ENCODE results near the gene MYO5C. TPM values are rescaled to one million over a fixed set of nuclear protein-coding genes. Genes with fewer than 3 reads are reported as not detected.
A peak's percentile ranks its signal among the peaks of the same experiment; 100 is the strongest.

Gene MYO5C
- total RNA-seq, 1 experiment from 2014 or later, result 2.9 TPM

DNA sequence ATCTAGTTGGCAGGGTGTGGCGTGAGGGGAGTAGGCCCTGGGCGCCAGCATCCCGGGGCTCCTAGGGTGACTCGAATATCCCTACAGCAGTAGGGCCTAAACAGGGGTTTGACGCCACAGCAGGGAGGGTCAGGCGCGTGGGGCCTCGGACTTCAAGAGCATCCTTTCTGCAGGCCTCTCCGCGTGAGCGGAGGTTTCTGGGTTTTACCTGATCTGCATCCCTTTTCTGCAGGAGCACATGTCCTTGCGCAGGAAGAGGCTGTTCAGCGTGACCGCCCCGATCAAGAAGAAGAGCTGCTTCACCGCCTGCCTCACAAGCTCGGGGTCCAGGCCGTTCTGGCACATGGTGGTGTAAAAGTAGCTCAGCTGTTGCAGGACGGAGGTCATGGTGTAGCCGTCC lies 90.9 kb downstream of the MYO5C start:
- no peak overlapping the region for H3K27ac ChIP-seq
- no peak for DNase-seq
- no peaks in the 10 kb centered on the region for H3K27me3 ChIP-seq
- no peaks in the 10 kb centered on the region for H3K4me1 ChIP-seq
- H3K36me3 ChIP-seq, result no peaks in the 10 kb centered on the region
- no peak overlapping the region for H3K4me3 ChIP-seq
- H3K9me3 ChIP-seq (replicated peaks), result no peaks in the 10 kb centered on the region

DNA sequence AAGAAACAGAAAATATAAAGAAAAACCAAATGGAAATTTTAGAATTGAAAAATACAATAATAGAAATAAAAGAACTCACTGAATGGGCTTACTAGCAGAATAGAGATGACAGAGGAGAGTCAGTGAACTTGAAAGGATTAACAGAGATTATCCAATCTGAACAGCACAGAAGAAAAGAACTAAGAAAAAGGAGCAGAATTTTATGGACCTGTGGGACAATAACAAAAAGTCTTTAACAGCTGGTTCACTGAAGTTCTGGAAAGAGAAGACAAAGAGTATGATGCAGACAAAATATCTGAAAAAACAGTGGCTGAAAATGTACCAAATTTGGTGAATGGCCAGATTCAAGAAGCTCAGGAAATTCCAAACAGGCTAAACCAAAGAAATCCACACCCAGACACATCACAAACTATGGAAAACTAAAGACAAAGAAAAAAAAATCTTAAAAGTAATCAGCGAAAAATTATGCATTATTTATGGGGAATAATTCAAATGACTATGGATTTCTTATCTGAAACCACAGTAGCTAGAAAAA lies 94.7 kb downstream of the MYO5C start:
- Histone ChIP-seq H3K36me3 (no peaks in the 10 kb centered on the region), H3K4me1 (no peaks in the 10 kb centered on the region), H3K4me3 (no peak overlapping the region), H3K27ac (no peak overlapping the region), H3K9me3 (replicated peaks) (no peaks in the 10 kb centered on the region), H3K27me3 (no peaks in the 10 kb centered on the region)
- DNase-seq, result no peak

DNA sequence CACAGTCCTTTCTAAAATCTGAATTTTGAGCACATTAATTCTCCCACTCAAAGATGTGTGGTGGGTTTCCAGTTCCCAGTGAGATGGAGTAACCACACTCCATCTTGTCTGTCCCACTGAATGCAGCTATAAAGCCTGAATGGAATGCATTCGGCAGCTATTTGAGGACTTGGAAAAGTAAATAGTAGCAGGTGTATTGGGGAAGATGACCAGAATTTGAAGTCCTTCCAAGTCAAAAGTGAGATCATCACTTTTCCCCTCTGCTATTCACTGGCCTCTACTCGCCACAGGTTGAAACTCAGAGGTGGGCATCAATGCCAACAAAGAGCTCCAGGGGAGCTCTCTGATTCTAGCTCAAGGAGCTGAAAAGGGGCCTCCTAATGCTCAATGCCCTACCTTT lies 96.3 kb downstream of the MYO5C start:
- Histone ChIP-seq H3K27ac (no peak overlapping the region), H3K36me3 (no peaks in the 10 kb centered on the region), H3K4me3 (no peak overlapping the region), H3K4me1 (no peaks in the 10 kb centered on the region), H3K27me3 (no peaks in the 10 kb centered on the region), H3K9me3 (replicated peaks) (no peaks in the 10 kb centered on the region)
- no peak for DNase-seq

DNA sequence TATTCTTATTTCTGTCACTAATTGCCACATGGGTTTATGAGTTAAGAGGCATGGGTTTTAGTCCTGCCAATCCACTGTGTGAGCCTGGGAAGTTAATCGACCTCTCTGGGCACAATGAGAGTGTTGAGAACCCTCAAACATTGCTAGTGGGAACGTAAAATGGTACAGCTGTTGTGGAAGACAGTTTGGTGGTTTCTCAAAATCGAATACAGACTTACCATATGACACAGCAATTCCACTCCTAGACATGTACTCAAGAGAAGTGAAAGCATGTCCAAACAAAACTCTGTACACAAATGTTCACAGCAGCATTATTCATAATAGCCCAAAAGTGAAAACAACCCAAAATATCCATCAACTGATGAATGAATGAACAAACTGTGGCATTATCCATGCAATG lies 98.7 kb downstream of the MYO5C start:
- DNase-seq, result no peak
- peaks cover 3% of the 10 kb centered on the region; the same call in 1 of the 2 replicates for H3K4me1 ChIP-seq

DNA sequence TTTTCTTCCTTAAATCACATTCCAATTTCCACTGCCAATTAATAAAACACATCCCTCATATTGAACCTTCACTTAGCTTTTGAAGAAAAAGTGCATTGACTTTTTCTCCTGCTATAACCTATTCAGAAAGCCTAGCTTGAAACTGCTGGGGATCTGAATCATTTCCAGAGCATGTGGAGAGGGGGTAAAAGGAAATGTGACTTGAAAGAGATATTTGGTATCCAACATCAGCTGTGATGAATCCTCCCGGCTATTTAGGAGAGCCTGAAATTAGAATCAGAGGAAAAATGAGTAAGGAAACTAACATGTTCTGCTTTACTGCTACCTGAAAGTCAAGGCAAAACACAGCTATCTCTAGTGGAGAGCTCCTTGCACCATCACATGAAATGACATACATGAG lies 101.8 kb downstream of the MYO5C start:
- peaks cover 3% of the 10 kb centered on the region; the same call in 1 of the 2 replicates for H3K4me1 ChIP-seq
- H3K27ac ChIP-seq, result no peak overlapping the region
- no peaks in the 10 kb centered on the region for H3K9me3 ChIP-seq (replicated peaks)
- H3K36me3 ChIP-seq, result no peaks in the 10 kb centered on the region
- no peak for DNase-seq
- no peaks in the 10 kb centered on the region for H3K27me3 ChIP-seq
- H3K4me3 ChIP-seq, result no peak overlapping the region

More for the DNA sequence above, 98.7 kb downstream of the MYO5C start:
- Histone ChIP-seq H3K9me3 (replicated peaks) (no peaks in the 10 kb centered on the region), H3K27ac (no peak overlapping the region), H3K4me3 (no peak overlapping the region), H3K27me3 (no peaks in the 10 kb centered on the region), H3K36me3 (no peaks in the 10 kb centered on the region)

DNA sequence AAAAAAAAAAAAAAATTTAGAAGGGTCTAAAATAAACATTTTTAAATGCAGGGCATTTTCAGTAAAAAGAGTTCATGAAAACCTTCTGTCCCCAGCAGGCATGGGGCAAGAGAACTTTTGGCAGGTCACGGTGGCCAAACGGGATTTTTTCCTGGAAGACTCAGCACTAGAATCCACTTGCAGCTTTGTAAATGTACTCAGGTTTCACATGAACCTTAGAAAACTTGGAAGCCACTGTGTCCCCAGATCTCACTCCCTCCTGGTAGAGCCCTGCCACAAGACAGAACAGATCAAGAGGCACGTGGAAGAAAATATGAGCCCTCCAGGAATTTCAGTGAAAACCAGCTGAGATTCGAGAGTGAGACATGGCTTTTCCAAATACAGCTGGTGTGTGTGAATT lies 102.3 kb downstream of the MYO5C start:
- Histone ChIP-seq H3K4me1 (peaks cover 3% of the 10 kb centered on the region; the same call in 1 of the 2 replicates), H3K27me3 (no peaks in the 10 kb centered on the region), H3K36me3 (no peaks in the 10 kb centered on the region), H3K9me3 (replicated peaks) (no peaks in the 10 kb centered on the region), H3K27ac (no peak overlapping the region), H3K4me3 (no peak overlapping the region)
- DNase-seq, result no peak

DNA sequence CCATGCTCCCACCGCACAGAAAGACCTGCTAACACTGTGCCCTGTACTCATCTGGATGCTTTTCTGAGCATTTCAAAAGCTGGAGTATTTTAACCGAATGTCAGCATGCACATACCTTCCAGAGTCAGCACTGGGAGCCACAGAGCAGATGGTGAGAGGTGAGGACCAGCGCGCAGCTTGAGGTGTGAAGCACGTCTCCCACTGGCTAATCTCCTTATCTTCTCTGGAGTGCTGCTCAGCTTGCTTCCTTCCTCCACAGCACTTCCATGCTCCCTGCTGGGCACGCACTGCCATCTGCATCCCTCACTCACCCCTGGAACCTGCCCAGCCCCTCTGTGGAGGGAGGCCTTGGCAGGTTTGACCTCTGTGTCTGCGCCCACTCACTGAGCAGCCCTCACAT lies 104.4 kb downstream of the MYO5C start, which contains the start of gene GNB5:
TSS of gene GNB5 (minus strand) at position 186 of the 400 bp plus-strand sequence. CDS start 6,716 bp downstream, outside the sequence.
- H3K4me3 ChIP-seq, result no peak within 1 kb of the TSS
- DNase-seq, result no peak
- no peaks in the 10 kb centered on the region for H3K27me3 ChIP-seq
- no peak within 1 kb of the TSS for H3K27ac ChIP-seq
- peaks cover 3% of the 10 kb centered on the region; the same call in 1 of the 2 replicates for H3K4me1 ChIP-seq
- H3K36me3 ChIP-seq, result no peaks in the 10 kb centered on the region
- H3K9me3 ChIP-seq (replicated peaks), result no peaks in the 10 kb centered on the region

DNA sequence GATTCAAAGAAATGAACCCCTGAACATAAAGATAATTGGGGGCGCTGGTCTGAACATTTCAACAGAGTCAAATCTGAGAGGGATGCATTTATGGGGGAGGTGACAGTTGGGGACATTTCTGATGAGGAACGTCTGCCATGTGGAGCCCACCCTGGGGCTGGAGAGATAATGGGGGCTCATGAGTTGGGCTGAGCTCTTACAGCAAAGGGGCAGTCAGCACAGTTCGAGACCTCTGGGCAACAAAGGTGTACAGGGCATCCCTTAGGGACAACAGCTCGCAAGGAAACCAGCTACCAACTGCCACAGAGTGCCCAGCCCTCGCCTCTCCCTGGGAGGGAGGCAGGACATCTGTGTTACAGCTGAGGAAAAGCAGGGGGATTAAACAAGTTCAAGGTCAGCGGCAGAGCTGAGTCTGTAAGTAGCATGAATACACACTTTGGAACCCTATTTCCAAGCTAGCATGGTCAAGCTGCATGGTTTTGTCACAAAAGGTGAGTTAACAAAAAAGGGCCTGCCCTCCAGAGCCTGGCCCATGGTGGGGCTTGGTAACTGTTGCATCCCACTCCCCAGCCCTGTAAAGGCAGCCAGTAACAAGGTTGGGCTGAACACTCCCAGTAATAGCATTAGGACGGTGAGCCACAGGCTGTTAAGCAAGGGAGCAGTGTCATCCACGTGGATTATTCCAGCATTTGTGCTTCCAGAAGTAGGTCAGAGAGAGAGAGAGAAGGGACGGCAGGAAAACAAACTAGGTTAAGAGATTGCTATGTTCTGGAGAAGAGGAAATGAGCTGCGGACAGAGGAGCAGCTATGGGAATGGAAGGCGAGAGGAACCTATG lies 108.7 kb downstream of the MYO5C start:
- H3K4me3 ChIP-seq, result no peak overlapping the region
- no peaks in the 10 kb centered on the region for H3K27me3 ChIP-seq
- H3K9me3 ChIP-seq (replicated peaks), result no peaks in the 10 kb centered on the region
- H3K36me3 ChIP-seq, result no peaks in the 10 kb centered on the region
- H3K27ac ChIP-seq, result no peak overlapping the region
- no peaks in the 10 kb centered on the region for H3K4me1 ChIP-seq
- DNase-seq, result no peak

DNA sequence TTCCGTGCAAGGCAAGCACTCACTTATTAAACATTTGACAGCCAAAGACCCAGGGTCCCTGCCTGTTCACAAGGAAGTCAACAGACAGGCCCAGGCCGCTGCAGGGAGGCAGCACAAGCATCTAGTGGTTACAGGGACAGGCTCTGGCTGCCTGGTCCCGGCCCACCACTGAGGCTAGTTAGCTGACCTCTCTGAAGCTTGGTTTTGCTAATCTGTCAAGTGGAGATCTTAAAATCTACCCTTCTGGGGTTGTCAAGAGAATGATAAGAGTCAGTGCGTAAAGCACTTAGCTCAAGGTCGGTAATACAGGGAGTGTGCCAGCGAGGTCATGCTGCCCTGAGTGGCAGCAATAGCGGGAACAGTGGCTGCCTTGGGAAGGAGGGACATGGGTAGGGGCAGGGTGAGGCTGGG lies 110.4 kb downstream of the MYO5C start:
- Histone ChIP-seq H3K4me1 (no peaks in the 10 kb centered on the region), H3K27me3 (no peaks in the 10 kb centered on the region), H3K9me3 (replicated peaks) (no peaks in the 10 kb centered on the region), H3K27ac (no peak overlapping the region), H3K4me3 (no peak overlapping the region), H3K36me3 (no peaks in the 10 kb centered on the region)
- DNase-seq, result no peak

DNA sequence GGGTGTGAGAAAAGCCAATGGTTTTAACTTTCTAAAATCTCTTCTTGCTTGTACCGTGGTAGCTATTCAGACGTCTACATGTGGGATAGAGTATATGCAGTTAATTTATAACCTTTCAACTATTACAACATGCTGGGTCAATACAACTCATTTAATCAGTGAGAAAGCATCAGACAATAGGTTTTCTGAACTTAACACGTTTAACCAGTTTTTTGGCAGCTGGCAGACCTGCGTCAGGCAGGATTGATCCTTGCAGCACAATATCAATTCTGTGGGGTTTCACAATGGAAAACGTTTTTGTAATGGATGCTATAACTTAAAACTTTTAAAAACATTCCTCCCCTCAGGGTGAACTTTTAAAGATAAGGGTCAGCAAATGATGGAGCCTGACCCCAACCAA lies 110.9 kb downstream of the MYO5C start:
- Histone ChIP-seq H3K27me3 (no peaks in the 10 kb centered on the region), H3K27ac (no peak overlapping the region), H3K36me3 (no peaks in the 10 kb centered on the region), H3K4me3 (no peak overlapping the region), H3K4me1 (no peaks in the 10 kb centered on the region), H3K9me3 (replicated peaks) (no peaks in the 10 kb centered on the region)
- no peak for DNase-seq

DNA sequence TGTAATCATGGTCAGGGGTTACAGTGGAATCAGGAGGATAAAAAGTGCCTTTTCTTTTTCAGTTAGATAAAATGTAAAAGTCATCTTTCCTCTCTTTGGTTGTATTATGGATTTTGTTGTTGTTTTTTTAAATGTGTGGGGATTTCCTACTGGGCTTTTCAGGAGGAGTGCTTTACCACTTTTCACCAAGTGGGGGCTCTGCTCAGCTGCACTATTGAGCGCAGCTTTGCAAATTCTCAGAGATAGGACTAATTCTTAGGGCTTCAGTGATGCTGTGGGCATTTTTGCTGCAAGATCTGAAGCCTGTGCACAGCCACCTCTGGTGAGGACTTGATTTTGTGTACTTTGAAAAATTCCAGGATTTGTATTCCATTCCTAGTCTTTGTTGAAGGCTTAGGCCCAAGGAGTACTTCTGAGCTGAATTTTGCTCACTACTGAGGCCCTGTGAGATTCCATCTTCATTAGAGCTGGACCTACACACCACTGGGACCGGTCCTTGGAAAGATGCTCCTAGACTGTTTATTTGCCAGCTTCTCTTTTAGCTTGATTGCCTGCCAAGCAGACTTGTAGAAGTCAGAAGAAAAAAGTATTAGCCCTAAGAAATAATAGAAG lies 111.9 kb downstream of the MYO5C start:
- Histone ChIP-seq H3K36me3 (no peaks in the 10 kb centered on the region), H3K4me1 (no peaks in the 10 kb centered on the region), H3K9me3 (replicated peaks) (no peaks in the 10 kb centered on the region), H3K4me3 (no peak overlapping the region), H3K27ac (no peak overlapping the region), H3K27me3 (no peaks in the 10 kb centered on the region)
- peak in 1 of 2 experiments; percentile 52 for DNase-seq

DNA sequence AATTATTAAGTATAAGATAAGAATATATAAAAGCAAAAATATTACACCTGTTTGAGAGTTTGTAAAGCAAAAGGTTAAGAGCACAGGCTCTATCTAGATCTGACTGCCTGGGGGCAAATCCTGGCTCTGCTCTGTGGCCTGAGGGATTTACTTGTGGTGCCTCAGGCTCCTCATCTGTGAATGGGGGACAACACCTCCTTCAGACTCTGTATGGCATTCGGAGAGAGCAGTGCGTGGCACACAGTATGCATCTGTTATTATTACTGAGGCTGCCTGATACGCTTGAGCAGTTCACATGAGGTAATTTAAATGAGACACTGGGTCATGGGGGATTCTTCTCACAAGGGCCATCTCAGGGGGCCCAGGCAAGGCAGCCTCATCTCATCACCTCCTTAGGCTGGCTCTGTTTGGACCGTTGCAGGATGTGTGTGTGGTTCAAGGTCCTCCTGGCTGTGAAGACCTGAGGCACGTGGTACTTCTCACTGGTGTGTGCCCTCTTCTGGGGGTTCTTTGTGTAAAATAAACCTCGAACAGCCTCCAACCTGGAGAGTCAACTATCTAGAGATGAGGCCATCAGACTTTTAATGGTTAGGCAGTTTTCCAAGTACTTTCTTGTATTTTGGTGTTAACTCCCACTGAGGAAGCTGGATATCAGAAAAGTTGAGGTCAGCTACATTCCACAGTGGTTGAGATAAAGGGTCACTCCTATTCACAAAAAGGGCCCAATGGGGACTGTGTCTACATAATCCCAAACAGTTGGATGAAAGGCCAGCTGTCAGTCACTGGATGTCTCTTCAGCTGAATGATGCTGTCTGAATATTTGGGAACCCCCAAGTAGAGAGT lies 113.4 kb downstream of the MYO5C start:
- no peak overlapping the region for H3K27ac ChIP-seq
- H3K4me1 ChIP-seq, result no peaks in the 10 kb centered on the region
- no peaks in the 10 kb centered on the region for H3K9me3 ChIP-seq (replicated peaks)
- H3K4me3 ChIP-seq, result no peak overlapping the region
- no peaks in the 10 kb centered on the region for H3K27me3 ChIP-seq
- H3K36me3 ChIP-seq, result no peaks in the 10 kb centered on the region
- no peak for DNase-seq

DNA sequence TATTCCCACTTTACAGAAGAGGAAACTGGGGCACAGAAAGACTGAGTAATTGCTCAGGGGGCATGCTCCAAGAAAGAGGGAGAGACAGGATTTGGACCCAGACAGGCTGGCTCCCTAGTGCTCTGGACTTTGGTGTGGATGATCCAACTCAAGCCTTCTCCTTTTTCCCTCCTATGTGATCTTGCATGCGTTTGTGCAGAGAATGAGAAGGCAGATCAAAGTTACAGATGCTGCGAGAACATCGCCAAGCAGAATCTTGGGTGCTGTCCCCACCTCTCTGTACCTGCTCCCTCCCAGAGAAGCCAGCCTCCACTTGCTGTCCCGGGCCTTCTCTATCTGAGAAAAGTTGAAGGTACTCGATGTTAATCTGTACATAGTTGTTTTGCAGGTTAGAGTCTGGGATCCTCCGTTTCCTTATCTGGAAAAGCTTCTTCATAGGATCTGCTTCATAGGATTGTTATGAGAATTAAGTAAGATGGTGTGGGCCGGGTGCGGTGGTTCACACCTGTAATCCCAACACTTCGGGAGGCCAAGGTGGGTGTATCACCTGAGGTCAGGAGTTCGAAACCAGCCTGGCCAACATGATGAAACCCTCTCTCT lies 114.7 kb downstream of the MYO5C start:
- no peaks in the 10 kb centered on the region for H3K4me1 ChIP-seq

DNA sequence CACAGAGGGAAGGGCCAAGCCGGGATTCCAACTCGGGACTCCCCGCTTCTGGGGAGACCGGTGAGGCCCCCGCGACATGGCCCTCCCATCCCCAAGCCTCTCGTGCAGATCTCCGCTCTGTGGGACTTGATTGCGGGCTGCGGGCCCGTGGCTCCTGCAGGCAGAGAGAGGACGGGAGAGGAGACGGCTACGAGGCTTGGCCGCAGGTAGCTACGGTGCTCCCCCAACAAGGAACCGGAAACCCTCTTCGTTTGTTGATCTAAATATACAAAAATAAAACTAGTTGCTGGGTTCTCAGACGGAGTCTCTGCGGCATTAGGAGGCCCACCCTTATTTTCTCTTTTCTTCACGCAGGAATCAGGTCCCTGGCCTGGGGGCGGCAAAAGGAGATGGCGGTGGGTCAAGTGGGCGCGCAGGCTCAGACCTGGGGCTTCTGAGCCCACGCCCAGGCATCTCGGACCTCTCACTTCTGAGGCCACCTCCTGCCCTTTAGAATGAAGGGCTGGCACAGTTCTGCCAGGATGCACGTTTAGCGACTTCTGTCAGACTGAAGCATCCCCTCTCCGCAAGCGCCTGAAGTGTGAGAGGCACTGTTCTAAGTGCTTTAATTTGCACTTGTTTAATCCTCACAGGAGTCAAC lies 115.3 kb downstream of the MYO5C start:
- no peaks in the 10 kb centered on the region for H3K36me3 ChIP-seq
- H3K27ac ChIP-seq, result no peak overlapping the region
- peak overlapping the region; percentile 68 for H3K4me3 ChIP-seq
- DNase-seq, result peak in 1 of 2 experiments; percentile 10
- H3K4me1 ChIP-seq, result no peaks in the 10 kb centered on the region
- H3K9me3 ChIP-seq (replicated peaks), result no peaks in the 10 kb centered on the region
- no peaks in the 10 kb centered on the region for H3K27me3 ChIP-seq

More for the DNA sequence above, 114.7 kb downstream of the MYO5C start:
- Histone ChIP-seq H3K9me3 (replicated peaks) (no peaks in the 10 kb centered on the region), H3K4me3 (no peak overlapping the region; the same call in 1 of the 2 replicates), H3K27me3 (no peaks in the 10 kb centered on the region), H3K27ac (no peak overlapping the region), H3K36me3 (no peaks in the 10 kb centered on the region)
- no peak for DNase-seq

Data from SJCRH30 (cell line).